ENCODE data around the gene PRKAG1.

Gene PRKAG1

DNA sequence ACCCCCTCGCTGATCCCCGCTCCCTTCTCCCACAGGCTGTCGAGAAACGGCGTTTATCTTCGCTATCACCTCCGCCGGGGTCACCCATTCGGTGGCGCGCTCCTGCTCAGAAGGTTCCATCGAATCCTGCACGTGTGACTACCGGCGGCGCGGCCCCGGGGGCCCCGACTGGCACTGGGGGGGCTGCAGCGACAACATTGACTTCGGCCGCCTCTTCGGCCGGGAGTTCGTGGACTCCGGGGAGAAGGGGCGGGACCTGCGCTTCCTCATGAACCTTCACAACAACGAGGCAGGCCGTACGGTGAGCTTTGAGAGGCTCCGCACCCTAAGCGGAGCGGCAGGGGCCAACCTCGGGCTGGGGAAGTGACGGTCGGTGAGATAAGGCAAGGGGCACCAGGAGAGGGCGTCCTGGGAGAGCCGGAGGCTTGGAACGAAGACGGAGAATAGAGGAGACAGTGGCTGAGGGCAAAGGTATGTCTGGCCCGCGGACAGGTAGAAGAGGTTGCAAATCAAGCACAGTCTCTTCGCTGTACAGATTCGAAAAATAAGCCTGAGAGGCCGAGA is 38.1 kb downstream of the PRKAG1 start:
- peak; percentile 75 for DNase-seq

DNA sequence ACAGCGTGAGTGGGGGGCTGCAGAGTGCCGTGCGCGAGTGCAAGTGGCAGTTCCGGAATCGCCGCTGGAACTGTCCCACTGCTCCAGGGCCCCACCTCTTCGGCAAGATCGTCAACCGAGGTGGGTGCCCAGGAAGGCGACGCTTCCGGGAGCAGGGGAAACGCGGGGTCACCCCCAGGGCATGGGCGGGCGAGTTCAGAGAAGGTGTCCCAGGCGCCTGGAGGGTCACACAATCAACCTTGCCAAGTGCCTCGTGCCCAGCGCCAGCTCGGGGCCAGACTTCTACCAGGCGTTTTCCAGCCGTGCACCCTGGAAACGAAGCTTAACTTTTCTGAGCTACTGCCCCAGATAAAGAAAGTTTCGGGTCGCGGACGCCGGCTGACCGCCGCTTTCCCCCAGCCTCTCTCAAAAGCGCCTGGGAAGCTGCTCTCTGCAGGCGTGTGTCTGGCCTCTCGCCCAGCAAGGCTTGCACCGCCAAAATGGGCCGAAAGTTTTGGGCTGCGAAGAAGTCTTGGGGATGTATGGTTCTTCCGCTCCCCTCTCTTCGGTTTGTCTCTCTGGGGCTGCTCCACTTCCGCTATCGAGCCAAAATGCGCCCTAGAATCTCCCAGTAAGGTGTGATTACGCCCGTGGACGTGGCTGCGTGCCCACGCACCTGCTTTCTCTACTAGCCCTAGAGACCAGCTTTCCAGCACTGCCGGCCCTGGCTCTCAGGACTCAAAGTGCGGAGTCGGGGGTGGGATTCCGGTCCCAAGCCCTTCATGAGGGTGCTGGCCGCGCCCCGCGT is 38.8 kb downstream of the PRKAG1 start:
- peak; percentile 80 for DNase-seq

DNA sequence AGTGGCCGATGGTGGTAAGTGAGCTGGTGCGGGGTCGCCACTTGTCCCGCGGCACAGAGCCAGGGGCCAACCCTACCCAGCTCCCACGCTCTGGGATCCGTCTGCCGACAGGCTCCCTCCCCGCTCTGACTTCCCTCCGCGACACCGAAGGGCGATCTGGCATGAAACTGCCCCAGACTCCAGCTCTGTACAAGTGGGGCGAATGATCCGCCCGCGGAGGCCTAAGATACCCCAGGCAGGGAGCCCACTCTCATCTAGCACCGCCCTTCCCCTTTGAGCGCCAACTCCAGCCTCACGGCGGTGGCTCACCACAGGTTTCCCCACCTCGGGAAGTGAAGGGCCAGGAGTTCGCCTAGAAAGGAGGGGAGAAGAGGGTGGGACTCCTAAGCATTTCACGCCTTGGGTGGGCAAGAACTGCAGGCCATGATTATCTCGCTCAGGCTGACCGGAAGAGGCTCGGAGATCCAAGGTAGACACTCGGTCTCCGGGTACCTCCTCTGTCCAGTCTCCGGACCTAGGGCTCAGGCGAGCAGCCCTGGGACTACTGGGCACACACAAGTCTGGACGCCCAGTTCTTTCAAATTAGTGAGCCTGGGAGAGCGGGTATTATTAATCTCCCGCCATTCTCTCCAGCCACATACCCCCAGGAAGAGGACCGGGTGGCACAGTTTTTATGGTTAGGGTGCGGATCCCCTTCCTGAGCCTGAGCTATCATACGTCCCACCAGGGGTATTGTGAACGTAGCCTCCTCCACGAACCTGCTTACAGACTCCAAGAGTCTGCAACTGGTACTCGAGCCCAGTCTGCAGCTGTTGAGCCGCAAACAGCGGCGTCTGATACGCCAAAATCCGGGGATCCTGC is 39.6 kb downstream of the PRKAG1 start:
- DNase-seq, result peak; percentile 66

DNA sequence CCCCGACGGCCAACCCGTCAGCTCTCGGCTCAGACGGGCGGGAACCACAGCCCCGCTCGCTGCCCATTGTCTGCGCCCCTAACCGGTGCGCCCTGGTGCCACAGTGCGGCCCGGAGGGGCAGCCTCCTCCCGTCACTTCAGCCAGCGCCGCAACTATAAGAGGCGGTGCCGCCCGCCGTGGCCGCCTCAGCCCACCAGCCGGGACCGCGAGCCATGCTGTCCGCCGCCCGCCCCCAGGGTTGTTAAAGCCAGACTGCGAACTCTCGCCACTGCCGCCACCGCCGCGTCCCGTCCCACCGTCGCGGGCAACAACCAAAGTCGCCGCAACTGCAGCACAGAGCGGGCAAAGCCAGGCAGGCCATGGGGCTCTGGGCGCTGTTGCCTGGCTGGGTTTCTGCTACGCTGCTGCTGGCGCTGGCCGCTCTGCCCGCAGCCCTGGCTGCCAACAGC is 40.3 kb downstream of the PRKAG1 start, which contains the start of gene WNT1:
TSS of gene WNT1 (plus strand) at position 32 of the 450 bp plus-strand sequence. CDS start at position 361, 329 bp downstream.
- no peak for DNase-seq

DNA sequence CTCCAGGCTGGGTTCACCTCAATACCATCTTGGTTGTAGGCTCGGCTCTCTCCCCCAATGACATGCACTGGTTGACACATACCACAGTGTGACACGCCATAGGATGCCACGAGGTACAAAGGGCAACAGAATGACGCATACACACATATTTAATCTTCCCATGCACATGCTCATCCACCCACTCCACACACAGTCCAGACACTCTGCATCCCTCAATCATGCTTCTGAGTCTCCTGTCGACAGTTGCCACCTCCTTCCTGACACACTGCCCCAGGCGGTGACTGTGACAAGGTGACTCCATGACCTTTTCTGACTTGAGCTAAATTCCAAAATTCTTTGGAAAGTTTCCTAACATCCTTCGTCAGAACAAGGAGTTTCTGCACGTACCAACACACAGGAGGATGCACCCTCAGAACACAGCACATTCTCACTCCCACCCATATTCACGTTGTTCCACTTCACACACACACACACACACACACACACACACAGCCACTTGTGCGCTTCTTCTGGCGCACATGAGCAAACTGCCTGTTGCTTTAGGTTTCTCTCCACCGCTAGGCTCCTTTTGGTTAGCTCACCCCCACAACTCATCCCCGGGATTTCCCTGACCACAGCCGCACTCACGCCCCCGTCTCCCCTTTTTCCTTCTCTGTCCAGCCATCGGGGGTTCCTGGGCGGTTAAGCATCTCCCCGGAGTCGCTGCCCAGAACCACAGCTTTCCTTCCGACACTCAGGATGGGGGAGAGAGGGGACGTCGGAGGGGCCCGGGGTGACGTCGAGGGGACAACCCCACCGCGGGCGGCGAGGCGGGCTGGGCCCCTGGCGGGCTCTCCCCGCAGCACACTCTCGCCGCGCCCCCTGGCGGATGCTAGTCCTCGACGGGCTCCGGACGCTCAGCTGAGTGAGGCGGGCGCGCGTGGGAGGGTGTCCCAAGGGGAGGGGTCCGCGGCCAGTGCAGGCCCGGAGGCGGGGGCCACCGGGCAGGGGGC is 41.0 kb downstream of the PRKAG1 start:
- DNase-seq, result peak; percentile 93

DNA sequence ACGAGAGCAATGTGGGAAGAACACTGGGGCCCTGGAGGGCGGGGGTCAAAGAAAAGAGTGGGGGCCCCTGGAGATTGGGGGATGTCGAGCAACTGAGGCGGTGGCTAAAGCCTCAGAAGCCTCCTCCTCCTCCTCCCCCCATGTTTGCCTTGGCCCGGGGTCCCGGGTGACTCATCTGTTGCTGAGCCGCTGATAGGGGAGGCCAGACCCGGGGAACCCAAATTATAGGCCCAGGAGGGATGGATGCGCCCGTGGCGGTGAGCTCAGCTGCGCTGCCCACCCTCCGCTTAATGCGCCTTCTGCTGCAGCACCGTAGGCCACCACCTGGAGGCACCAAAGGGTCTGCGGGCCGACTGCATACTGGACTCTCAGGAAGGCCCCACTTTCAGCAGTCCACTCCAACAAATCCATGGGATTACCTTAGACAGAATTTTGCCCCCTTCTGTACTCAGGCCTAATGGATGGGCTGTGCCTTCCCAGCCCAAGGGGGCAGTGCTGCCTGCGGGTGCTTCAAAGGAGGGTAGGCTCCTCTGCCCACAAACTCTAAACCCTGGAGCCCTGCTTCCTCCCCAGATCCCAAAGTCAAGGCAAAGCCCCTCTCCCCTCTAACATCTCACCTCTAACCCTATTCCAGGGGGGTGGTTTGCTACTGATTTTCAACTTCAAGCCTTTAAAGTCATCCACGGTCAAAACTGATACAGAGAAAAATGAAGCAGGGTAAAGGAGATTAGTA is 44.5 kb downstream of the PRKAG1 start:
- DNase-seq, result peak; percentile 75

DNA sequence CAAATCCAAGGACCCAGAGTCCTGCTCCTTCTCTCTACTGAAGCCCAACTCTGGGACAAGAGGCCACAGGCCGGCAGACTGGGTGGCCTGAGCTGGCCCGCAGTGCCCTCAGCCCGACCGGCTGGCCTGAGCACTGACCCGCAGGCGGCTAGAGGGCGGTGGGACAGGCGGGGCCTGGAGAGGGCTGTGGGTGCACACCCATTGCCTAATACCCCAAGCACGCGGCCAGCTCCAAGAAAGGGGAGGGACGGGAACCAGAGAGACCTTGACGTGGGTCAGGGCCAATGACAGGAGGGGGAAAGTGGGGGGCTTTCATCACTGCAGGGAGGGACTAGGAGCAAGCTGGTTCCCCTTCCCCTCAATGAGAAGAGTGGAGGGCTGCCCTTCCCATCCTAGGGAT is 45.0 kb downstream of the PRKAG1 start:
- DNase-seq, result no peak

DNA sequence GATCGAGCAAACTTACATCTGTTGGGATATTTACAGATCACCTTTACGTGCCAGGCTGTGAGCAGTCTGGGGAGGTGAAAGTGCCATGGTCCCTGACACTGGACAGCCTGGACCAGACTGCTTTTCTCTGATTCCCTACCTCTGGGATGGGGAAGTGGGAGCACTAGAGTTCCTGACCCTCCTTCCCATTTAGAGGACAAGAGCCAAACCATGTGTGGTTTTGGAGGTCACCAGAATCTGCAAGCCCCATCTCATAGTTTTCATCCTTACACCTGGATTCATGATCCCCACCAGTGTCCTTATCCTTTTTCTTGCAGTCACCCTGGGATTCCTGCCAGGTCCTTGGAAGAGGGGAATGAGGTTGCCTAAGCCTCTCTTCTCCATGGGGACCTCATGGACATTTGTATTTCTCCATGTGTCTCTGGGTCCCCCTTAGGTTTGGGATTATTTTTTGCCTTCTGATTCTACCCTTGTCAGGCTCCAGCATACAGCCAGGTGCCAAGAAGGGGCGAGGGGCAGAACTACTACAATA is 45.6 kb downstream of the PRKAG1 start:
- no peak for DNase-seq

DNA sequence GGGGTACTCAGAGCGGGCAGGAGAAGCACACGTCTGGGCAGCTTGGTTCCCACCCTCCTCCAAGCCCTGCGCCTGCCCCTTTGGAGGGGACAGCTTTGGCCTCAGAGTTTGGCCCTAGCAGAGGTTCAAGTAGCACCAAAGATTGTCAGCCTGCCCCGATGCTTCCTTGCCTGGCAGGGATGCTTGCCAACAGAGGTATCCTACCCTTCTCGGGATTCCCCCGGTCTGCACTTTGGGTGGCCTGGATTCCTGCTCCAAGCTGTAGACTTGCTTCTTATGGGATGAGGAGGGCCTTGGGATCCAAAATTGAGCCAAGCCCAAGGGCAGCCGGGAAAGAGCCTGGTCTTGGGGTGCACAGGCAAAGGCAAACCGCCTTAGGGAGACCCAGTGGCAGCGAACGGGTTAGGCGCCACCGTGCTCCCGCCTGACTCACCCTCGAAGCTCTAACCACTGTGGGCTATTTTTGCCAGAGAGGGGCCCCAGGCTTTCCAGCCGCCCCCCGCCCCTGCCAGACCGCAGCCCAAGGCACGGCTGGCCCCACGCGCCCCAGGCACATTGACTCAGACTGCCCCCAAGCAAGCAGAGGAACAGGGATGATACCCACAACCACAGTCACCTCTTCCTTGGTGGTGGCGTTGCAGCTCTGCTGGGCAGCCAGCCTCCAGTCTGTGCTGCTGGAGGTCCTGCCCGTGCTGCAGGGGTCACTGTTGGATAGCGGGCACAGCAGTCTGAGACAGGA is 46.2 kb downstream of the PRKAG1 start:
- peak; percentile 74 for DNase-seq

DNA sequence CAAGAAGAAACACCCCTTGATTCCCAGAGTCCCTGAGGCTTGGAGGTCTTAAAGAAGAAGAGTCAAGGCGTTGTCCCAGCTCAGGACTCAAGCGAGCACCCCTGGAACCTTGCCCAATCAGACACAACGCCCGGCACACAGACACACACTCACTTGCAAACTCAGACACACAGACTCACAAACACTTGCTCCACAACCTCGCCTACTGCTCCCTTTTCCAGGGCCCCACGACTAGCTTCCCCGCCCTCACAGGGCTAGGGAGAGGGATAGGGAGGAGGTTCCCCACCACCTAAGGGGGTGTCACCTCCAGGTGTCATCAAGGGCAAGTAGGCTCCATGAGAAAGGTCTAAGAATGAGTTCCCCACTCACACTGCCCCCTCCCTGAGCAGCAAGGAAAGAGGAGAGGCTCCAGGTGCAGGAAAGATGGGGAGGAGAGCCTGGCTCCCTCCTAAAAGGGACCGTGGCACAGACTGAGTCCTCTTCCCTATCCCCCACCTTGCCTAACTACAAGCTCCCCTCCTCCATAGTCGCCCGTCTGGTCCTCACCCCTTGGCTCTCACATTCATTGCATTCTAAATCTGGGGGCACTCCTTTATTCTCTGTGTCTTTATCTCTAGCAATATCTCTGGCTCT is 47.8 kb downstream of the PRKAG1 start:
- no peak for DNase-seq

DNA sequence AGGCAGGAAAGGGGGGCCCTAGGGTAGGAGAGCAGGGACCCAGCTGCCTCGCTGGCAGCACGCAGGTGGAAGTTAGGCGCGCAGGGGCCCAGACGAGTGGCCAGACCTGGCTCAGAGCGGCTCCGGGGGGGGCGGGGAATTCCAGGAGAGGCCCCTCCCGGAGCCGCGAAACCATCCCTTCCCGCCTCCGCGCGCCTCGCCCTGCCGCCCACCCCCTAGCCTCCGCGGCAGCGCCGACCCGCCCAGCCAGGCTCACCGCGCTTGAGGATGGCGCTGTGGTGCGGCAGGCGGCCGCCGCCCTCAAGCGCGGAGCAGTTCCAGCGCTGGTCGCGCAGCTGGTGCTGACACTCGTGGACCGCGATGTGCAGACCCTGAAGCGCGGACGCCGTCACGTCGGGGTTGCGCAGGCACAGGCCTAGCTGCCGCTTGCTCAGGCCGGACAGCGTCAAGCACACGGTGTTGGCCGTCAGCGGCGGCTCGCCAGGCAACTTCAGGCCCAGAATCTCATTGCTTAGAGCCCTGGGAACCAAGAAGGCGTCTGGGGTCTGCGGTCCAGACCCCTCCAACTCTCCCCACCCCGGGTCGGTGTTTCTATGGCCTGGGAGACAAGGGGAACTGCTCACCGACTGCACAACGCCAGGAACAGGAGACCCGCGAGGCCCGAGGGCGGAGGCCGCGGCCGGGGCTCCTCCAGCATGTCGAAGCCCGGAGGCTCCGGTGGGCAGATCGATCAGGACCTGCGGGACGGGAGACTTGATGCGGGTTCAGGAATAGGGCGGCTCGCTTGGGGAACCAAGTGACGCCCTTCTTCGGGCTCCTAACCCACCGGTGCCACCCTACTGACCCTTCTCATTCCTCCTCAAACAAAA is 48.5 kb downstream of the PRKAG1 start:
- DNase-seq, result peak; percentile 79

DNA sequence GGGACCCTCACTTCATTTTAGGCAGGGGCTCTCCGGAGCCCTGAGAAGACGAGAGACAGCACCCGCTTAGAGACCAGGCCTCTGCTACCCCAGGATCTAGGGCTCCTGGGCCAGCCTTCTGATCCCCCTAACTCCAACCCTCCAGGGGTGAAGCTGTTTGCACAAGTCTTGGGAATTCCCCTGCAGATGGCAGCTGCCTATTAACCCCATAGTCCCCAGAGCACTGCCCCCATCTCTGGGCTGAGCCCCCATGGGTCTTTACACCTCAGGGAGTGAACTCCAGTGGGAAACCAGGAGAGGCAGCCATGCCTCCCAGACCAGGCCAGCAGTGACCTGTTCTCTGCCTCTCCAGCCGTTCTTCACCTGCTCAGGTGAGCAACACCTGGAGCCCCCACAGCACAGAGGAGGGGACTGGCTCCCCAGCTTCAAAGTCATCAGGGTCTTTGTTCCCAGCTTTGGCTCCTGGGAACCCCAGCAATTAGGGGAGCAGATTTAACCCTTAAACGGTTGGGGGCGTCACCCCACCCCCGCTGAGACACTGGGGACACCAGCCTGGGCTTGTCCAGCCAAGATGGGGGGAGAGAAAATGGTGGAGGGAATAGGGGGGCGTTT is 49.3 kb downstream of the PRKAG1 start:
- DNase-seq, result no peak

DNA sequence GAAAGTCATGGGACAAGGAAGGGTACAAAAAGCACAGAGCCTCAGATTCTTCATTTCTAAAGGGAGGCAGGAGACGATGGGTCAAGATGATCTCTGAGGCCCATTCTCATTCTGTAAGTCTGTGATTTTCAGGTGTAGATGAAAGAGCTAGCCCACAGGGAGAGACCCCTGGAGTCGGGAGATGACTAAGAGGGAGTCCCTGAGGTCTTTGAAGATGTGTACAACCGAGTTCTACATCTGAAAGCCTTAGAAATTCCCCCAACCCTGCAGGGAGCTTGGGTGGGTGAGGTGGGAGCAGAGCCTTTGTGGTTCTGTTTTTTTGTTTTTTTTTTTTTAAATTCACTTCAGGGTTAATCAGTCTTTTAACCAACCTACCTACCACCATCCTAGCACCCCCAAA is 50.1 kb downstream of the PRKAG1 start:
- DNase-seq, result no peak

DNA sequence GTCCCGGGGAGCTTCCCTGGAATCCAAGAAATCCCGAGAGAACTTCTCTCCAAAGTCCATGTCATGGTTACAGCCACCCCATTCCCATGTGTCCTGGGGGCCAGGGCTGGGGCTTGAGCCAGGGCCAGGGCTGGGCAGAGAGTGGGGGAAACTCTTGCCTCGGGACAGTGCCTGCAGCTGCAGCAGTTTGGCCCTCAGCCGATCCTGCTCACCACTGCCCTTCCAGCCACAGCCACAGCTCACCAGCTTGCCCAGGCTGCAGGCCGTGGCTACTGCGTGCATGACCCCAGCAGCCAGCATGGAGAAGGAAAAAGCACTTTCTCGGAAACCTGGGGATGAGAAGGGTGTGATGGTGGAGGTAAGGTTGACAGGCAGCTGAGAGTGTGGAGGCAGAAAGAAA is 50.6 kb downstream of the PRKAG1 start:
- DNase-seq, result no peak

DNA sequence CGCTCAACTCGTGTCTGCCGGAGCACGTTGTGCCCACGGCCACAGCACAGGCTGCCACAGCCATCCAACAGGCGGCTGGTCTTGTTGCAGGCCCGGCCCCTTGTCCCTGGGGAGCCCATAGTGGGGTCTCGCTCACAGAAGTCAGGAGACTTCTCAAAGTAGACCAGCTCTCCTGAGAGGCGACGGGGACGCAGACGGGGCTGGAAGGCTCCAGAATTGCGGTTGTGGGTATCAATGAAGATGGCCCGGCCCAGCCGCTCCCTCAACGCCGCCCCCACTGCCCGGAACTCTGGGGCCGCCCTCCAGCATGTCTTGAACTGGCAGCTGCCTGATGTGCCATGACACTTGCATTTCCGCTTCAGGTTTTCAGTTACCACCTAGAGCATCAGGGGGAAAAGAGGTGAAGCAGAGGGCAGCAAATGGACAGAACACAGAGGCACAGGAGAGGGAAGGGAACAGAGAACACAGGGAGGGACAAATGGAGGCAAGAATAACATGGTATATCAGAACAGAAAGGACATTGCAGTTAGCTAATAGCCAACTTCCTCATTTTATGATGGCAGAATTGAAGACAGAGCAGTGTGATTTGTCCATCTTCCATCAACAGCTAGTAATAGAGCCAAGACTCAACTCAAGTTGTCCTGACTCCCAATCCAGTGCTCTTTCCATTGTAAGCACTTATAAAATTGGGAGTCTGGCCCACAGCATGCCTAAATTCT is 52.2 kb downstream of the PRKAG1 start:
- DNase-seq, result no peak

DNA sequence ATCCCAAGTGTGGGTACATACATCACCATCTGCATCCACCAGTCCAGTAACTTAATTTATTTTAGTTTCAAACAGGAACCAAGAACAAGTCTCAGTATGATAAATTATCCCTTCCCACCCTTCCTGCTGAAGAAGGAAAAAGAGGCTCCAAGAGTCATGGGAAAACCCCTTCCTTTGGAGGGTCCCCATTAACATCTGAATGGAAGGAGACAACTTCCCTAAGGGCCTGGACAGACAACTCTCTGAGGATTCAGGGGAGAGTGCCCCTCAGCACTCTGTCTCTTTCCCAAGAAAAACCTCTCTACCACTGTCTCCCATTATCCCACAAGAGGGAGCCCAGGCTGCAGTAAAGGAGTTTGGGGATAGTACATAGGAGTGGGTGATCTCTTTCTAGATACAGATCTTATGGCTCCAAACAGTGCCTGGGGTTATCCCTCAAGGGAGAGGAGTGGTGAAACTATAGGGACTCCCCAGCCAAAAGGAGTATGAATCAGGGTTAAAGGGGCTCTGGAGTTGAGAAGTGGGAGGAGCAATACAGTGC is 53.2 kb downstream of the PRKAG1 start:
- DNase-seq, result no peak

DNA sequence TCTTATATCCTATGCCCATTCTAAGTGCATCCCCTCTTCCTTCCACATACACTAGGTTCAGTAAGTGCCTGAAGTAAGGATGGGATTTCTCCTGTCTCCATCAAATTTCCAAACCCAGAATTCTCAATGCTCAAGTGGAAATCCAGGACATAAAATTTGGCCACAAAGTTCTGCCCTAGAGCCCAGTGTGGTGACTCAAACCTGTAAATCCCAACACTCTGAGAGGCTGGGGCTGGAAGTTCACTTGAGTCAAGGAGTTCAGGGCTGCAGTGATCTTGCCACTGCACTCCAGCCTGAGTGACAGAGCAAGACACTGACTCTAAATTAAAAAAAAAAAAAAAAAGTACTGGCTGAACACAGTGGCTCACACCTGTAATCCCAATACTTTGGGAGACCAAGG is 56.8 kb downstream of the PRKAG1 start:
- no peak for DNase-seq

DNA sequence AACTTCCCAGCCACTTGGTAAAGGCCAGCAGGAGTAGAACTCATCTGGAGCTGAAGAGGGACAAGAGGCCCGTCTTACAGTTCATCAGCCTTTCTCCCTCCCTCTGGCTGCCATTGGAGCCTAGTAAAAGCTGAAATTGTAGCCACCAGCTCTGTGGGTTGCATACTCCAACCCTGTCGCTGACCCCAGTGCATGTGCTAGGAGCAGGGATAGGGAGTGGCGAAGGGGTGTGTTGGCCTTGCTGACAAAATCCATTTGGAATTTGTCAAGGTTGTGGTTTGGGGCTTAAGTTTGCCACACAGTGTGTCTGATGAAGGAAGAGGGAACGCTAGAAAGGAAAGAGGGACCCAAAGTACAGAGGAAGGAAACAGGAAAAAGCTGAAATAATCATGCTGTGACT is 57.2 kb downstream of the PRKAG1 start:
- DNase-seq, result no peak
